Measurements from ENCODE around the gene GPD1L.

Gene GPD1L

GRCh38 chr3:32155117-32155516 is 48.7 kb downstream of the GPD1L start:
- no peak for DNase-seq (ENCODE audit: low read depth in 2 of 2)
- TF ChIP-seq, protein P1, sequence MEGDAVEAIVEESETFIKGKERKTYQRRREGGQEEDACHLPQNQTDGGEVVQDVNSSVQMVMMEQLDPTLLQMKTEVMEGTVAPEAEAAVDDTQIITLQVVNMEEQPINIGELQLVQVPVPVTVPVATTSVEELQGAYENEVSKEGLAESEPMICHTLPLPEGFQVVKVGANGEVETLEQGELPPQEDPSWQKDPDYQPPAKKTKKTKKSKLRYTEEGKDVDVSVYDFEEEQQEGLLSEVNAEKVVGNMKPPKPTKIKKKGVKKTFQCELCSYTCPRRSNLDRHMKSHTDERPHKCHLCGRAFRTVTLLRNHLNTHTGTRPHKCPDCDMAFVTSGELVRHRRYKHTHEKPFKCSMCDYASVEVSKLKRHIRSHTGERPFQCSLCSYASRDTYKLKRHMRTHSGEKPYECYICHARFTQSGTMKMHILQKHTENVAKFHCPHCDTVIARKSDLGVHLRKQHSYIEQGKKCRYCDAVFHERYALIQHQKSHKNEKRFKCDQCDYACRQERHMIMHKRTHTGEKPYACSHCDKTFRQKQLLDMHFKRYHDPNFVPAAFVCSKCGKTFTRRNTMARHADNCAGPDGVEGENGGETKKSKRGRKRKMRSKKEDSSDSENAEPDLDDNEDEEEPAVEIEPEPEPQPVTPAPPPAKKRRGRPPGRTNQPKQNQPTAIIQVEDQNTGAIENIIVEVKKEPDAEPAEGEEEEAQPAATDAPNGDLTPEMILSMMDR (IDR thresholded peaks at IDR 0.05; ENCODE audit: low read depth, low read length), result no peak
- no peak overlapping the region for H3K4me3 ChIP-seq (replicated peaks in 1 of 2; ENCODE audit: low read depth in 2 of 2, low read length in 2 of 2)

GRCh38 chr3:32157600-32158264 is 51.3 kb downstream of the GPD1L start:
- TF ChIP-seq, protein P1 (IDR thresholded peaks at IDR 0.05; ENCODE audit: low read depth, low read length), result no peak
- H3K4me3 ChIP-seq (replicated peaks in 1 of 2; ENCODE audit: low read depth in 2 of 2, low read length in 2 of 2), result no peak overlapping the region
- no peak for DNase-seq (ENCODE audit: low read depth in 2 of 2)

DNA sequence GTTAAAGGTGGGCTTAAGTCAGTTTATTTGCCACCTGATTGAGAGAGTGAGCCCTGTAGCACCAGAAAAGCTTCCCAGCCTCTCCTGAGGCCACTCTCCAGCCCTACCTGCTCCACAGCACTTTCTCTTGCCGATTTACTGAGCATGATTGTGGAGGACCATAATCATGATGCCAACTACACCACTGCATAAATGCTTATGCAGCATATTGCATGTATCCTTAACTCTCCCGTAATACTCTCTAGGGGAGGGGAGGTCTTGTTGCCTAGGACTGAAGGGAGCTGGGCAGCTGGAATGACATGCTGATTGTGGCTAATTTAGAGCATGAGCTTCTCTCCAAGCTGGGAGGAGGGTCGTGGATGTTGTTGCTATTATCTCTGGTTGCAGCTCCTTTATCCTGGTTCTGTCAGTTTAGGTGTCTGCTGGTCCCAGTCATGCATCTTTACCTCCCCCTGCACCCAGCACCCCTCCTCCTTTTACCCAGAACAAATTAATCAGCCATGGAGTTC is 54.3 kb downstream of the GPD1L start:
- TF ChIP-seq, protein P1 (IDR thresholded peaks at IDR 0.05; ENCODE audit: low read depth, low read length), result no peak
- DNase-seq (ENCODE audit: low read depth in 2 of 2), result no peak
- H3K4me3 ChIP-seq (replicated peaks in 1 of 2; ENCODE audit: low read depth in 2 of 2, low read length in 2 of 2), result no peak overlapping the region

GRCh38 chr3:32165442-32165841 is 59.0 kb downstream of the GPD1L start:
- TF ChIP-seq, protein P1 (IDR thresholded peaks at IDR 0.05; ENCODE audit: low read depth, low read length), result no peak
- no peak overlapping the region for H3K4me3 ChIP-seq (replicated peaks in 1 of 2; ENCODE audit: low read depth in 2 of 2, low read length in 2 of 2)
- no peak for DNase-seq (ENCODE audit: low read depth in 2 of 2)

DNA sequence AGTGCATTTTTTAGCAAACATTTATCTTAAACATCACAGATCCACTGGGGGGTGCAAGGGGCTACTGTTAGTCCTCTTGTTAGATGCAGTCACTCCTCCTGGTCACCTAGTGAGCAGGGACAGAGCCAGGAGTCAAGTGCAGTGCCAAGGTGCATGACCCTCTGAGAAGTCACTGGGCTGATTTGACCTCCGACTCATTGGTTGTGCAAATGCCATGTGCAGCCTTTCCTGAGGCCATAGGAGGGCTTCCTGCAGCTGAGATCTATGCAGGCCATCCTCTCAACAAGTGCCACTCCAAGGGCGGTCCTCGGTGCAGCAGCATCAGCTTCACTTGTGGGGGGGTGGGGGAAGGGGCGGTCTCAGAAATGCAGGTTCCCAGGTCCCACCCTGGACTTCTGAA is 60.2 kb downstream of the GPD1L start:
- no peak for DNase-seq (ENCODE audit: low read depth in 2 of 2)
- no peak overlapping the region for H3K4me3 ChIP-seq (replicated peaks in 1 of 2; ENCODE audit: low read depth in 2 of 2, low read length in 2 of 2)
- TF ChIP-seq, protein P1 (IDR thresholded peaks at IDR 0.05; ENCODE audit: low read depth, low read length), result no peak

DNA sequence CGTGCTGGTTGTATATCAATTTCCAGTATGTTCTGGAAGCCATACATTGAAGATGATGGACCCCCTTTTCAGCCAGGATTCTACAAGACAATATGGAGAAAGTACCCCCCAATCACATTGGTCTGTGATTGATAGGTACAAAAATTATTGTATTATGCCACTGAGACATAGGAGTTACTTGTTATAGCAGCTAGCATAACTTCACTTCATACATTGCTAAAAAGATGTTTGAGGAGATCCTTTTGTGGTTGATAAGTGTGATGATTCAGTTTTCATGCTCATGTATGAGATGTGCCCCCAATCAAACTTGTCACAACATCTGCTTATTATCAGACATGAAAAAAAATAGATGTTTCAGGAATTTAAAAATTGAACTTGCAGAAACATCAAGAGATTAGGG is 66.0 kb downstream of the GPD1L start:
- no peak for DNase-seq (ENCODE audit: low read depth in 2 of 2)
- no peak overlapping the region for H3K4me3 ChIP-seq (replicated peaks in 1 of 2; ENCODE audit: low read depth in 2 of 2, low read length in 2 of 2)
- TF ChIP-seq, protein P1 (IDR thresholded peaks at IDR 0.05; ENCODE audit: low read depth, low read length), result no peak

Measured in cardiac fibroblast (primary cell).